ENCODE measurements around the gene ARL14.

Gene ARL14

DNA sequence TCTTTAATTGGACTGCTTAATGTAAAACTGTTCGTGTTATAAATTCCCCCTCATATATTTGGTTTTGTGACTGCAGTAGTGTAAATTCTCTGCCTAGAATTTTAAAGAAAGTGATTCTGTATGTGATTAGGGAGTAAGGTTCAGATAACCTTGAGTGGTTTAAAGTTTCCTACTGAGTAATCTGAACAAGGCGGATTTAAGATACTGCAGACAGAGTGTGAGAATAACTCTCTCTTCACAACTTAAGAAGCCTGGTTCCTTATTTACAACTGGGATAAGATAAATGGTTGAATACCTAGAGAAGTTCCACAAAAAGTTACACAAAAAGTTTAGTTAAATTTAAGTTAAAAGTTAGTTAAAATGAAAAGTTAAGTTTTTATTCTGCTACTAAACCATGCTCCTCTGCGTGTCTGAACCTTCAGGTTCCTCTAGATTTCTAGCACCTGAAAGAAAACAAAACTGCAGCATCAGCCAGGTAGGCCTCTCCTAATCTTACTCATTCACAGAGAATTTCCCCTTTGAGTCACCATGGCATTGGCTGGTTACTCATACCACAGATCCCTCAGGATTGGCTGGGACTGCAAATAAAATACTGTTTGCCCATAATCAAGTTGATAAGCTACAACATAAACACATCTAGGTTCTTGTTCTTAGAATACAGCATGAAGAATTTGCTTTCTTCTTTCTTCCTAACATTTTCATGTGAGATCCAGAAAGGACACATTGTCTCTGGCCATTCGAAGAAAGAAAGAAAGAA lies at the start of gene ARL14:
Gene ARL14, plus strand, starts transcription at position 614 of the 757 bp plus-strand sequence. CDS start 187 bp downstream, outside the sequence.
- DNase-seq = no peak

GRCh38 chr3:160629491-160629890 lies 47.5 kb upstream of the ARL14 start:
- no peak for DNase-seq

GRCh38 chr3:160633361-160634083 lies 43.4 kb upstream of the ARL14 start:
- DNase-seq = no peak

DNA sequence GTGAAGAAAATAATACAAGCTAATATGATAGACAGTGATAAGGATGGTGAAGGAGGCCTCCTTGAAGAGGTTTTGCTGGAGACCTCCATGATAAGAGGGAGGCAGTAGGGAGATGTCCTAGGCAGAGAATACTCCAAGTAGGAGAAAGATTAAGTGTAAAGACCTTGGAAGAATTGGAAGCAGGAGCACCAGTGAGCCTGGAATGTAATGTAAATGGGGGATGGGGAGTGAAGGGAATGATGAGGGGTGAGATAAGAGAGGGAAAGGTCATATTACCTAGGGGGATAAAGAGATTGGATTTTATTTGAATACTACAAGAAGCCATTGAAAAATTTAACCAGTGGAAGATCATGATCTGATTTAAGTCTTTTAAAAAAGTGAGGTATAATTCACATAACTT lies 41.7 kb upstream of the ARL14 start:
- DNase-seq = no peak

DNA sequence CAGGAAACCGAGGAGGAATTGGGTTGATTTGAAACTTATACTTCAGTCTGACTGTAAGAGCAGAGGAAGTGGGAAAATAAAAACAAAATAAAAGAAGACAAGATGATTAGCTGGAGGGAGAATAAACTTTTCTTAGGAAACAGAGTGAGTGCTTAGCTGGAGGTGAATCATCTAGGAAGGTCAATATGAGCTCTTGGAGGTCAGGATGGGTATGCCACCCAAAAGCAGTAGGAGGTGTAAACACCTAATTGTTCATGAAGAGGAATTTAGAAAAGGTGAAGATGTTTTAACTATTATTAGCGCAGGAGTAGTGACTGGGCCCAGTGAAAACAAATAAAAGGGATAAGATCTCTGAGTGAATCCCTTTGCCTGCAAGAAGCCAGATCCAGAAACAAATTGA lies 39.9 kb upstream of the ARL14 start:
- DNase-seq = no peak

DNA sequence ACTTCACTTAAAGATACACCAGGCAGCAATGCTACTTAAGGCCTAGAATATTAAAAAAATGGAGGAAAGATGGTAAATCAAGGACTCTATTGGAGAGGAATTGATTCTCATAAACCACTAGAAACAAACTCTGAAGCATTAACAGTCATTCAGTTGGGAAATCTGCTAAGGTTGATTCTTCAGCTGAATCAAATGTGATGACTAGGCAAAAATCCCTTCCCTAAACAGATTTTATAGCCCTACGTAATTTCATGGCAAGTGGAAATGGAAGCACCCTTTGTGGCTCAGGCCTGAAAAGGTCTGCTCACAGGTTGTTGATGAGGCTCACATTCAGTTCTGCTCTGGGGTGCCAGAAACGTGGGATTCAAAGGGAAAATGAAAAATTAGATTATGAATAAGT lies 38.8 kb upstream of the ARL14 start:
- no peak for DNase-seq

GRCh38 chr3:160641665-160642309 lies 35.2 kb upstream of the ARL14 start:
- DNase-seq = no peak

GRCh38 chr3:160643994-160644393 lies 33.0 kb upstream of the ARL14 start:
- no peak for DNase-seq

GRCh38 chr3:160644491-160644890 lies 32.5 kb upstream of the ARL14 start:
- DNase-seq = no peak

- DNase-seq = no peak
These were observed 28.3 kb upstream of the ARL14 start for GRCh38 chr3:160648701-160649100.

DNA sequence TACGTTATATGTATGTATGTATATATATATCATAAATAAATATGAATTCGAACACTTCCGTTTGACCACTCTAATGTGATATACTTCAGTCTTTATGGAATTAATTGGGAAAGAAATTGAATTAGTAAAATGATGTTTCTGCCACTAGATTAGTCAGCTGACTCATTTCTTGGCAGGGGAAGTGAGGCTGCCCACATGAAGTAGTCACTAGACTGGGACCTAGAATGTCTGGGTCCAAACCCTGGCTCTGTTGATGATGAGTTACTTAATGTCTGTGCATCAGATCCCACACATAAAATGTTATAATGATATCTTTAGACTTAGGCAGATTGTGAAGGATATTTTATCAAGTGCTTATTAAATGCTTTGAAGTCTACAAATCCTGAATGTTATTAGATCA lies 27.4 kb upstream of the ARL14 start:
- DNase-seq = no peak

- DNase-seq = no peak
These were observed 23.4 kb upstream of the ARL14 start for GRCh38 chr3:160653512-160653911.

DNA sequence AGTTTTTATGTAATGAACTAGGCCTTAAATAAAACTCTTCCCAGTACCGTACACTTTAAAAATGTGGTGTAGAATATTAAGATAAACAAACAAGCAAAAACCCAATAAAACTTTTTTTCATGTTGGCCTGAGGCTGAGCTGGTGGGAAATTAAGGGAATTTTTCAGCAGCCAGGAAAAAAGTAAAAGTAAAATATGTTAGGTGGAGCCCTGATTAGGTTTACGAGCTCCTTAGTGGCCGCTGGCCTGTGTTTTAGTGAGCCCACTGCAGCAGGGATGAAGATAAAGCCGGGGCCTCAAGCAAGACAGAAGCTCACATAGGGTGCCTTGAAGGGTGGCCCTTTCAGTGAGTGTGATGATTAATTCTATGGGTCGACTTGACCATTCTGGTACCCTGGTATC lies 16.1 kb upstream of the ARL14 start:
- DNase-seq = no peak

DNA sequence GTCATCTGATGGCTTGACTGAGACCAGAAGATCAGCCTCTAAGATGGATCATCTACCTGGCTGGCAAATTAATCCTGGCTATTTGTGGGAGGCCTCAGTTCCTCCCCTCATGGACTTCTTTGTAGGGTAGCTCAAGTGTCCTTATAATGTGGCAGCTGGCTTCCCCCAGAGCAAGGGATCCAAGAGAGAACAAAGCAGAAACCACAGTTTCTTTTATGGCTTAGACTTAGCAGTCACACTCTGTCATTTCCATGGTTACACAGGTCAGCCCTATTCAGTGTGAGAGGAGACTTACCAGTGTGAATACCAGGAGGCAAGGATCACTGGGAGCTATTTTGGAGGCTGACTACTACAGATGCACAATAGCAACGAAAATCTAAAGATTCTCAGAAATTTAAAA lies 15.3 kb upstream of the ARL14 start:
- DNase-seq = no peak

DNA sequence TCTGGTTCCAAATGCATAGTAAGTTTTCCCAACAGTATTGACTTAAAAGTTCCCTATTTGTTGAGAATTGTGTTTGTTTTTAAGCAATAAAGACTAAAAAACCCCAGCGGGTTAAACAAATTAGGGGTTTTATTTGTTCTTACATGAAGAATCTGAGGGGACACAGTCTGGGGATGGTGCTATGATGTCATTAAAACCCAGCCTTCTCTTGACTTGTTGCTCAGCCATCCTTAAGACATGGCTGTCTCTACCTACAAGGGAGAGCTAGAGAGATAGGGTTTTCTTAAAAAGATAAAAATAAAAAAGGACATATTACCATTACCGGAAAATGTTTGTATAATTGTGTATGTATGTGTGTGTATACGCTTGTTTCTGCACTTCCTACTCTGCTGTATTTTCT lies 11.7 kb upstream of the ARL14 start:
- DNase-seq = no peak

DNA sequence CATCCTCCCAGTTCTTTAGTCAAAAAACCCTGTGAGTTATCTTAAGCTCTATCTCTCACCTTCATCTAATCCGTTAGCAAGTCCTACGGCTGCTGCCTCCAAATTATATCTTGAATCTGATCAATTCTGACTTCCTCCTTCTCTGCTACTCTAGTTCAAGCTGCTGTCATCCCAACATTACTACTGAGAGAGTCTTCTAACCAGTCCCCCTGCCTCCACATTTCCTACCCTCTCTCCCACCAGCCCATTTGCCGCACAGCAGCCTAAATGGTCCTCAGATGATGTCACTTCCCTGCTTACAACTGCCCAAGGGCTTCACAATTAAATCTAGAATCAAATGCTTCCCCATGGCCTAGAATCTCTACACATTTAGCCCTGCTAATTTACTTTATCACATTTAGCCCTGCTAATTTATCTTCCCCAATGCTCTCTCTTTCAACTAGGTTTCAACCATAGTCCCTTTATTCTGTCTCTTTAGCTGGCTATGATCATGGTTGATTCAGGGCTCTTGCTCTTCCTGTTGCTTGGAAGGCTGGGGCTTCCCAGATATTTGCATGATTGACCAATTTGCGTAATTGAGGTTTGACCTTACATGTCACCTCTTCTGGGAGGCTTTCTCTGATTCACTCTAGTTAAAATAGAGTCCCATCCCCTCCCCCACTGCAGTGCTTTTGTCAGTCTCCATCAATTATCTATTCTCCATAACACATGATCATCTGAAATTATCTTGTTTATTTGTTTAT lies 11.0 kb upstream of the ARL14 start:
- no peak for DNase-seq

- DNase-seq = no peak
These were observed 9.5 kb upstream of the ARL14 start for GRCh38 chr3:160667452-160667851.

- no peak for DNase-seq
These were observed 8.5 kb upstream of the ARL14 start for GRCh38 chr3:160668454-160668853.

GRCh38 chr3:160671231-160671630 lies 5.7 kb upstream of the ARL14 start:
- DNase-seq = no peak

DNA sequence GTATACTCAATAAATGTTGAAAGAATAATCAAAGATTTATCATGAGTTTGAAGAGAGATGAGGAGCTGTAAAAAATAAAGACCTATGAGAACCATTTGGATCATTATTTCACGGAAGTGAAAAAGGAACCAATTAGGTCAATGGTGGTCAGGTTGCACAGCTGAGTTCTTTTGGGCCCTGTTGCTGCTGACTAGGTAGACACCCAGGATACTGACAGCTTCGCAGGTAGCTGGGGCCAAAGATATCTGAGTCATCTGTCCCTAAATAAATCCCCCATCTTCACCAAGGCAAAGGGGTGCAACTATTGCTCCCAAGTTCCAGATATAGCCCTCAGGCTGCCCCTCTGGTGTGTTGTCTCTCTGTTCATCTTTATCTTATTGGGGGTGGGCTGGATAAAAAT lies 5.0 kb upstream of the ARL14 start:
- no peak for DNase-seq

DNA sequence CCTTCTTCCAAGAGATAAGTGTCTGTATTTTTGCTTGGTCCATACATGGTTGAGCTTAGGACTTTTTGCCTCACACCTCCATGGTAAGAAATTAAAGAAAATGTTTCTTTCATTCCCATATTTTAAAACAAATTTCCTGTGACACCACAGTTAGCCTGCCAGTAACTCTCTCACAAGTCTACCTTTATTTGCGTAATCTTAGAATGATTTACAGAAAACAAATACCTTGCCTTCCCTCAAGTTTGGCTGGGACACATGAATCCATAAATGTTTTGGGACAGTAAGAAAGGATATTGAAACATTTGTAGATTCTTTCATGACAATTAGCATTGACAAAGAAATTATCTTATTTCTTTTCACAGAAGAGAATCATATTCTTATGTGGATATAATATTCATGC lies 3.8 kb upstream of the ARL14 start:
- DNase-seq = no peak

- no peak for DNase-seq
These were observed 1.3 kb upstream of the ARL14 start for GRCh38 chr3:160675566-160676124.

- no peak for DNase-seq
These were observed 510 bp downstream of the ARL14 start for GRCh38 chr3:160677459-160677881.
